ENCODE measurements around the gene YARS1. TPM values are rescaled to one million over a fixed set of nuclear protein-coding genes. Genes with fewer than 3 reads are reported as not detected.

The YARS1 gene
- total RNA-seq, 1 experiment from 2014 or later, result 120 TPM

DNA sequence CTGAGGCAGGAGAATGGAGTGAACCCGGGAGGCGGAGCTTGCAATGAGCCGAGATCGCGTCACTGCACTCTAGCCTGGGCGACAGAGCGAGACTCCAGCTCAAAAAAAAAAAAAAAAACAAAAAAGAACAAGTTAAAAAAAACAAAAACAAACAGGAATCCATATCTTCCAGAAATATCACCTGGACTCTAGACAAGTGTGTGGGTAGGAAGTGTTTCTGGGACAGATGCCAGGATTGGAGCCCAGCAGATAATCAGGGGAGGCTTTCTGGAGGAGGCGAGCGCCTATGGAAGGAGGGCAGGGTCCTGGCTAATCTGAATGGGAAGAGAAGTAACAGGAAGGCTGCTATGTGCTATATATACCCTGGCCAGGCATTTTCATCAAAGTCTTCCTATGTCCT, 71.0 kb downstream of the YARS1 start:
- in situ Hi-C loops (cut with HindIII; ENCODE audit: low pct_unique_long_range_greater_than_20kb, low sequenced_read_pairs), result no loop called here
- Histone ChIP-seq H3K4me1 (ENCODE audit: control insufficient read depth, insufficient read depth, low read length) (peaks cover 17% of the 10 kb centered on the region), H3K9me3 (ENCODE audit: control insufficient read depth, insufficient read depth, low read depth, low read length) (no peaks in the 10 kb centered on the region), H3K27me3 (ENCODE audit: control insufficient read depth, insufficient read depth, low read length) (no peaks in the 10 kb centered on the region), H3K27ac (ENCODE audit: low read length) (no peak overlapping the region), H3K36me3 (ENCODE audit: control insufficient read depth, insufficient read depth, low read length) (no peaks in the 10 kb centered on the region), H3K4me3 (ENCODE audit: low read depth in 2 of 2, low read length in 2 of 2) (no peak overlapping the region)
- POLR2A ChIA-PET, result no interaction called here
- CTCF ChIA-PET, result no interaction called here
- BruUV-seq (replicated peaks), result no TSS peak
- DNase-seq (ENCODE audit: low read depth, low spot score) (no peak), ATAC-seq (no peak)
- no peak for TF ChIP-seq POLR2AphosphoS5 (IDR thresholded peaks at IDR 0.05; ENCODE audit: low read depth, low read length)
- TF ChIP-seq, protein P1, sequence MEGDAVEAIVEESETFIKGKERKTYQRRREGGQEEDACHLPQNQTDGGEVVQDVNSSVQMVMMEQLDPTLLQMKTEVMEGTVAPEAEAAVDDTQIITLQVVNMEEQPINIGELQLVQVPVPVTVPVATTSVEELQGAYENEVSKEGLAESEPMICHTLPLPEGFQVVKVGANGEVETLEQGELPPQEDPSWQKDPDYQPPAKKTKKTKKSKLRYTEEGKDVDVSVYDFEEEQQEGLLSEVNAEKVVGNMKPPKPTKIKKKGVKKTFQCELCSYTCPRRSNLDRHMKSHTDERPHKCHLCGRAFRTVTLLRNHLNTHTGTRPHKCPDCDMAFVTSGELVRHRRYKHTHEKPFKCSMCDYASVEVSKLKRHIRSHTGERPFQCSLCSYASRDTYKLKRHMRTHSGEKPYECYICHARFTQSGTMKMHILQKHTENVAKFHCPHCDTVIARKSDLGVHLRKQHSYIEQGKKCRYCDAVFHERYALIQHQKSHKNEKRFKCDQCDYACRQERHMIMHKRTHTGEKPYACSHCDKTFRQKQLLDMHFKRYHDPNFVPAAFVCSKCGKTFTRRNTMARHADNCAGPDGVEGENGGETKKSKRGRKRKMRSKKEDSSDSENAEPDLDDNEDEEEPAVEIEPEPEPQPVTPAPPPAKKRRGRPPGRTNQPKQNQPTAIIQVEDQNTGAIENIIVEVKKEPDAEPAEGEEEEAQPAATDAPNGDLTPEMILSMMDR (IDR thresholded peaks at IDR 0.05), result no peak
- no peak for TF ChIP-seq TCF7L2 (IDR thresholded peaks at IDR 0.05; ENCODE audit: low read depth, low read length)
- no peak for TF ChIP-seq SIN3A (IDR thresholded peaks at IDR 0.05; ENCODE audit: borderline replicate concordance, insufficient read depth, low read depth, low read length)
- TF ChIP-seq, protein P2, sequence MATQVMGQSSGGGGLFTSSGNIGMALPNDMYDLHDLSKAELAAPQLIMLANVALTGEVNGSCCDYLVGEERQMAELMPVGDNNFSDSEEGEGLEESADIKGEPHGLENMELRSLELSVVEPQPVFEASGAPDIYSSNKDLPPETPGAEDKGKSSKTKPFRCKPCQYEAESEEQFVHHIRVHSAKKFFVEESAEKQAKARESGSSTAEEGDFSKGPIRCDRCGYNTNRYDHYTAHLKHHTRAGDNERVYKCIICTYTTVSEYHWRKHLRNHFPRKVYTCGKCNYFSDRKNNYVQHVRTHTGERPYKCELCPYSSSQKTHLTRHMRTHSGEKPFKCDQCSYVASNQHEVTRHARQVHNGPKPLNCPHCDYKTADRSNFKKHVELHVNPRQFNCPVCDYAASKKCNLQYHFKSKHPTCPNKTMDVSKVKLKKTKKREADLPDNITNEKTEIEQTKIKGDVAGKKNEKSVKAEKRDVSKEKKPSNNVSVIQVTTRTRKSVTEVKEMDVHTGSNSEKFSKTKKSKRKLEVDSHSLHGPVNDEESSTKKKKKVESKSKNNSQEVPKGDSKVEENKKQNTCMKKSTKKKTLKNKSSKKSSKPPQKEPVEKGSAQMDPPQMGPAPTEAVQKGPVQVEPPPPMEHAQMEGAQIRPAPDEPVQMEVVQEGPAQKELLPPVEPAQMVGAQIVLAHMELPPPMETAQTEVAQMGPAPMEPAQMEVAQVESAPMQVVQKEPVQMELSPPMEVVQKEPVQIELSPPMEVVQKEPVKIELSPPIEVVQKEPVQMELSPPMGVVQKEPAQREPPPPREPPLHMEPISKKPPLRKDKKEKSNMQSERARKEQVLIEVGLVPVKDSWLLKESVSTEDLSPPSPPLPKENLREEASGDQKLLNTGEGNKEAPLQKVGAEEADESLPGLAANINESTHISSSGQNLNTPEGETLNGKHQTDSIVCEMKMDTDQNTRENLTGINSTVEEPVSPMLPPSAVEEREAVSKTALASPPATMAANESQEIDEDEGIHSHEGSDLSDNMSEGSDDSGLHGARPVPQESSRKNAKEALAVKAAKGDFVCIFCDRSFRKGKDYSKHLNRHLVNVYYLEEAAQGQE (IDR thresholded peaks at IDR 0.05; ENCODE audit: insufficient read depth in 1 of 2, low read depth in 2 of 2, low read length in 1 of 2), result no peak
- intact Hi-C loops (cut with micrococcal nuclease; ENCODE audit: unreplicated experiment), result no loop called here

DNA sequence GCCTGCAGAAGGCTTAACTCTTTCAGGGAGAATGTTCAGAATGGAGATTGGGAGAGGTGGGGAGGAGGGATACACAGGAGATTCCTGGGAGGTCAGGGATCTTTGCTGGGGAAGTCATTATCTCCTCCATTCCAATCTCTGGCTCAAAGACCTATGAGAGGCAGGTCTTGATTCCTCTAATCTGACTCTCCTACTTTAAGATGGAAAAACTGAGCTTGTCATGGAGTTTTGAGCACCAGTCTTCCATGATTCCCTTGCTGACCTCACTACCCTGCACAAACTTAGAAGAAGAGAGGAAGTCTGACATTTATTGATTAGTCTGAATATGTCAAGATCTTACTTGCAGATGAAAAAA, 73.1 kb downstream of the YARS1 start:
- intact Hi-C loops (cut with micrococcal nuclease; ENCODE audit: unreplicated experiment), result no loop called here
- Histone ChIP-seq H3K9me3 (ENCODE audit: control insufficient read depth, insufficient read depth, low read depth, low read length) (no peaks in the 10 kb centered on the region), H3K27me3 (ENCODE audit: control insufficient read depth, insufficient read depth, low read length) (no peaks in the 10 kb centered on the region), H3K27ac (ENCODE audit: low read length) (peak overlapping the region; percentile 23; the same call in 1 of the 2 replicates), H3K36me3 (ENCODE audit: control insufficient read depth, insufficient read depth, low read length) (no peaks in the 10 kb centered on the region), H3K4me1 (ENCODE audit: control insufficient read depth, insufficient read depth, low read length) (peaks cover 23% of the 10 kb centered on the region), H3K4me3 (ENCODE audit: low read depth in 2 of 2, low read length in 2 of 2) (no peak overlapping the region)
- in situ Hi-C loops (cut with HindIII; ENCODE audit: low pct_unique_long_range_greater_than_20kb, low sequenced_read_pairs), result no loop called here
- BruUV-seq (replicated peaks), result no TSS peak
- no peak for TF ChIP-seq SIN3A (IDR thresholded peaks at IDR 0.05; ENCODE audit: borderline replicate concordance, insufficient read depth, low read depth, low read length)
- TF ChIP-seq, protein P1 (IDR thresholded peaks at IDR 0.05), result no peak
- TF ChIP-seq POLR2AphosphoS5 (IDR thresholded peaks at IDR 0.05; ENCODE audit: low read depth, low read length), result no peak
- TF ChIP-seq, protein P2 (IDR thresholded peaks at IDR 0.05; ENCODE audit: insufficient read depth in 1 of 2, low read depth in 2 of 2, low read length in 1 of 2), result no peak
- TF ChIP-seq TCF7L2 (IDR thresholded peaks at IDR 0.05; ENCODE audit: low read depth, low read length), result no peak
- ChIA-PET POLR2A (no interaction called here), CTCF (interaction anchor here (0.6 kb wide), 1 partner anchor 32 kb away, joined by 5 read pairs; no protein-coding TSS in a partner anchor)
- DNase-seq (ENCODE audit: low read depth, low spot score) (no peak), ATAC-seq (no peak)
